Cerebellar nuclear complex (tissue), 1 donor: ENCODE data around the gene SNX21.
"Not testable (repeated sequence)": the region's sequence is repeated elsewhere in the genome, so short reads cannot be mapped to it uniquely, and the experiment has no call there.

Source experiments
- DNase-seq, 2 experiments: peaks; one replicate each; lab custom pipeline; 2025; lab: John Stamatoyannopoulos, UW

Gene SNX21

DNA sequence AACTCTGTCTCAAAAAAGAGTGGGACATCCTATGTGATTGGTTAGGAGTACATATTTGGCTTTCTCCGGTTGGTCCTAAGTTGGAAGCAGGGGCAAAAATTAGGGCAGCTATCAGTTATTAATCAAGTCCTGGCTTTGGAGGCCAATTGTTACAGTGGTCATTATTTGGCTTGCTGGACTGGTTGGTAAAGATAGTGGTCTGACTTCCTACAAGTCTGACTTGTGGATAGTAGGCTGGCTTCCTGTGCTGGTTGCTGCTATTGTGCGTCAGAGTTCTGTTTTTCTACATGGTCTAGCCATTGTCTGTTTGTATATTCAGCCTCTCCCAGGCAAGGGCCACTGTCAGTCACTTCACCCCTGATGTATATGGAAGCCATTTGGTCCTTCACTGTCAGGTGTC is 16.6 kb downstream of the SNX21 start:
- DNase-seq = no peak

DNA sequence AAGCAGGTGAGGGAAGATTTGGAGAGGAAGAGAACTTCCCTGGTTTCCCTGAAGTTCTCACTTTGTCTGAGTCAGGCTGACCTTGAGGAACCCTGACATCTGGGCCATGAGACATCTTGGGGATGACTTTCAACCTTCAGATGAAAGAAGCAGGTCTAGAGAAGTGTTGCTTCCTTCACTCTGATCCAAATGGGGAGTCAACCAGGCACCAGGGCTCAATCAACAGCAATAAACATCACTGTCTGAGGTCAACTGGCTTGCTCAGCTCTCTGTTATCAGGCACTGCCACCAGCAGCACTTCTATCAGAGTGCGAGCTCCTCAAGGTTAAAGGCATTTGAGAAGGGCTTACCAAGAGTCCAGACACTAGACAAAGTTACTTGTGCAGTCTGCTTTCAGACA is 17.3 kb downstream of the SNX21 start:
- DNase-seq = no peak

DNA sequence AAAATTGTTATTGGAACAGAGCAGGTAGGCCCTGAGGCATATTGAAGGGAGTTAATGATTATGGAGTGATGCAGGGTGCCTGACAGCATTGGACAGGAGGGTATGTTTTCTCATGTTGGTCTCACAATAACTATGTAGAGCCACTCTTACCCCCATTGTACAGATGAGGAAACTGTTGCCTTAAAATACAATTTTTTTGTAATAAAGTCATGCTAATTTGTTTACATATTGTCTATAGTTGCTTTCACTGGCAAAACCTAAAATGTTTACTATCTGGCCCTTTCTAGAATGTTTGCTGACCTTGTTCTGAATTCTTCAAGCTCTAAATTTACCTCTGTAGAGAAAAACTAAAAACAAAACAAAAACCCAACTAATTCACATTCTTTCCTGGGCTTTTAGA is 17.9 kb downstream of the SNX21 start:
- DNase-seq = no peak

DNA sequence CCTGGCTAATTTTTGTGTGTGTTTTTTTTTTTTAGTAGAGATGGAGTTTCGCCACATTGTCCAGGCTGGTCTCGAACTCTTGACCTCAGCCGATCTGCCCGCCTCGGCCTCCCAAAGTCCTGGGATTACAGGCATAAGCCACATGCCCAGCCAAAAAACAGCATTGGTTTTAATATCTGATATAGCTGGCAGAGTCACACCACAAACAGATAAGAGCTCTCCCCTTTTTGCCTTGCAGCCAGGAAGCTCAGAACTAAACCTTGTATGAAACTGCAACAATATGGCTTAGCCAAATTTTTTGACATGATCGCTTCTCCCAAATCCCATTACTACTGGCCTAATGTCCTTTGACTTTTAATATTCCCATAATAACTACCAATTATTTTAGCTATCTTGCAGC is 18.7 kb downstream of the SNX21 start:
- no peak for DNase-seq

DNA sequence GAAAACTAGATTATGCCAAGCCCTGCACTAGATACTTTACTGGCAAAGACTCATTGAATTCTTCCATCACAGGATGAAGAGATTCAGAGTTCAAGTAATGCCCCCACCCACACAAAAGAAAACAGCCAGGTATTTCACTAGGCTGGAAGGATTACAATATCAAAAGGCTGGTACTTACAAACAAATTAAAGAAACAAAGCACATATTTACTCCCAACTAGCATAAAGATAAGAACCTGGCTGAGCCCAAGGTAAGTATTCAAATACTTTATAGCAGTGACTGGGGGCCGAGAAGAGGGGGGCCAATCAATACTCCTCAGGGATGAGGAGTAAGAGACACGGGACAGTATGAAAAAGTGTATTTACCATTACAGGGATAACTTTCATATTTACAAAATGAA is 19.9 kb downstream of the SNX21 start:
- no peak for DNase-seq

DNA sequence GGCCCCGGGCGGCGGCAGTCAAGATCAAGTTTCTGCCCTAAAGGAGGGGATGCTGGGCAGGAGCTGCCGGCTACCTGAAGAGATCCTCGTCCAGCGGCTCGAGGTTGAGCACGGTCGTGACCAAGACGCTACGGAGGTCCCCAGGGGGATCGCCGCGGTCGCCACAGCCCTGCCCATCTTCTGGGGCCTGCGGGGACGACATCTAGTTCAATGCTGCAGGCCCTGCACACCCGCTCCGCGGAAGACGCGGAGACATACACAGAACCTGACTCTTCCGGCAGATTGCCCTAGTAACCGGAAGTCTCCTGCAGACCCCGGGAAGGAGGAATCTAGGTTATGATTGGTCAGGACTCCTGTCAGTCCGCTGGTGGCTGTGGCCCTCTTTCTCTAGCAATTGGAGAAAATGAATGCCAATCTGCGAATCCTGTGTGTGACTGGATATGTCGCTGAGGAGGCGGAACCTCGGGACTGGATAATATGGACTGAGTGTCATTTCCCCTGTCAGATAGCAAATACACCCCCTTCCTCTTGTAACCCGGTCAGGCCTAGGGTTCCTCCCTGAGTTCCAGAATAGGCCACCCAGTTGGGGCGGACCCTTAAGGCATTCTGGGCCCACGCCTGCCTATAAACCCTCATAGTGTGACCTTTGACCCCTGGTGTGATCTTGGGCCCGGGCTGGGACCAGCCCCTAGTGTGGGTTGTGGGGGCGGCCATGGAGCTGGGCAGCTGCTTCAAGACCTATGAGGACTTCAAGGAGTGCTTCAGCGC is 23.7 kb downstream of the SNX21 start, which contains the start of the genes ACOT8 and ZSWIM3:
TSS of gene ACOT8 (minus strand) at position 279 of the 768 bp plus-strand sequence. CDS start at position 202, 77 bp downstream.
TSS of gene ZSWIM3 (plus strand) at position 501 of the 768 bp plus-strand sequence. CDS start at position 713, 212 bp downstream.
- peak; percentile 92 to 98 for DNase-seq

DNA sequence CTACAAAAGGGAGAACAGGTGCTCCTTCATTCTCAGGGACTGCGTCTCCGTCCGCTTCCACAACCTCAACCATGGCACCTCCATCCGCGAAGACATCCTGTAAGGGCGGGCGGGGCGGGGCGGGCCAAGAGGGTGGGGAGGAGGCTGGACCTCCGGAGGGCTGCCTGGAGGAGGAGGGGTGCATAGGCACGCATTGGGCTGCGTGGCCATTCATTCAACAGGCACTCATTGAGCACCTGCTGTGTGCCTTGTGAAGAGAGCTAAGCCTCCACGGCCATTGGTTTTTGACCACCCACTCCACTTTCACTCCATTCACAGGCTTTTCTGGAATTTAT is 24.2 kb downstream of the SNX21 start:
- DNase-seq = no peak

DNA sequence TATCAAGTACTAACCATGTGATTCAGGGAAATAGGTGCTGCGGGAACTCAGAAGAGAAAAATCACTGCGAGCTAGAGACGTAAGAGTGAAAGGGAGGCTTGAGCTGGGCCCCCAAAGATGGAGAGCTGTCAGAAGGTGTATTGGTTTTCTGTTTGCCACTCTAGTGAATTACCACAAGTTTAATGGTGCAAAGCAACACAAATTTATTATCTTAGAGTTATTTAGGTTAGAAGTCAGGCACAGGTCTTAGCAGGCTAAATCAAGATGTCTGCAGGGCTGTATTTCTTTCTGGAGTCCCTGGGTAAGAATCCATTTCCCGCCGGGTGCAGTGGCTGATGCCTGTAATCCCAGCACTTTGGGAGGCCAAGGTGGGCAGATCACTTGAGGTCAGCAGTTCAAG is 26.3 kb downstream of the SNX21 start:
- DNase-seq = no peak

DNA sequence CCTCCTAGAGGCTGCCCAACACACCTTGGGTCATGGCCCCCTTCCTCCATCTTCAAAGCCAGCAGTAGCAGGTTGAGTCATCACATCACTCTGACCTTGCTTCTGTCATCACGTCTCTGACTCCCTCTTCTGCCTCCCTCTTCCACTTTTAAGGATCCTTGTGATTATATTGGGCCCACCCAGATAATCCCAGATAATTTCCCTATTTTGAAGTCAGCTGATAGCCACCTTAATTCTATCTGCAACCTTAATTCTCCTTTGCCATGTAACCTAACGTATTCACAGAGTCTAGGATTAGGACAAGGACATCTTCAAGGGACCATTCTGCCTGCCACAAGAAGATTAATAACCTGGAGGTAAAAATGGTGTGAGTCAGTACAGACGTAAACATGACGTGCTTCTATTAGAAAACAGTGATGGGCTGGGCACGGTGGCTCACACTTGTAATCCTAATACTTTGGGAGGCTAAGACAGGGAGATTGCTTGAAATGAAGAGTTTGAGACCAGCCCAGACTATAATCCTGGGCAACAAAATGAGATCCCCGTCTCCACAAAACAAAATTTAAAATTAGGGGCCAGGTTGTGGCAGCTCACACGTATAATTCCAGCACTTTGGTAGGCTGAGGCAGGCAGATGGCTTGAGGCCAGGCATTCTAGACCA is 27.1 kb downstream of the SNX21 start:
- no peak for DNase-seq

DNA sequence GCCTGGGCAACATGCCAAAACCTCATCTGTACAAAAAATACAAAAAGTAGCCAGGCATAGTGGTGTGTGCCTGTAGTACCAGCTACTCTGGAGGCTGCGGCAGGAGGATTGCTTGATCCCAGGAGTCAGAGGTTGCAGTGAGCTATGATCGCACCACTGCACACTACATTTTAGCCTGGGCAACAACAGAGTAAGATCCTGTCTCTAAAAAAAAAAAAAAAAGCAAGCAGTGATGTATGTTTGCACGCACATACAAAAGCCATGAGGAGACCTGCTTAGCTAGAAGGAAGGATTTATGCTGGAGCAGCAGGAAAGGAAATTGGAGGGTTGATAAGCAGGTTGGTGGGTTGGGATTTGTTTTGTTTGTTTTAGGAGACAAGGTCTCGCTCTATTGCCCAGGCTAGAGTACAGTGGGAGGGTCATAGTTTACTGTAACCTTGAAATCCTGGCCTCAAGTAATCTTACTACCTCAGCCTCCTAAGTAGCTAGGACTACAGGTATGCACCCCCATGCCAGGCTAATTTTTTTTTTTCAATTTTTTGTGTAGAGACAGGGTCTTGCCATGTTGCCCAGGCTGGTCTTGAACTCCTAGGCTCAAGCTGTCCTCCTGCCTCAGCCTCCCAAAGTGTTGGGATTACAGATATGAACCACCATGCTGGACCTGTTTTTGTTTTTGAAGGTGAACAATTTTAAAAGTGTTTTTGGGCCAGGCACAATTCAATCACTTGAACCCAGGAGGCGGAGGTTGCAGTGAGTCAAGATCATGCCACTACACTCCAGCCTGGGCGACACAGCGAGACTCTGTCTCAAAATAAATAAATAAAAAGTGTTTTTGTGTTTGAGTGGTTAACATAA is 27.8 kb downstream of the SNX21 start:
- DNase-seq = no peak

DNA sequence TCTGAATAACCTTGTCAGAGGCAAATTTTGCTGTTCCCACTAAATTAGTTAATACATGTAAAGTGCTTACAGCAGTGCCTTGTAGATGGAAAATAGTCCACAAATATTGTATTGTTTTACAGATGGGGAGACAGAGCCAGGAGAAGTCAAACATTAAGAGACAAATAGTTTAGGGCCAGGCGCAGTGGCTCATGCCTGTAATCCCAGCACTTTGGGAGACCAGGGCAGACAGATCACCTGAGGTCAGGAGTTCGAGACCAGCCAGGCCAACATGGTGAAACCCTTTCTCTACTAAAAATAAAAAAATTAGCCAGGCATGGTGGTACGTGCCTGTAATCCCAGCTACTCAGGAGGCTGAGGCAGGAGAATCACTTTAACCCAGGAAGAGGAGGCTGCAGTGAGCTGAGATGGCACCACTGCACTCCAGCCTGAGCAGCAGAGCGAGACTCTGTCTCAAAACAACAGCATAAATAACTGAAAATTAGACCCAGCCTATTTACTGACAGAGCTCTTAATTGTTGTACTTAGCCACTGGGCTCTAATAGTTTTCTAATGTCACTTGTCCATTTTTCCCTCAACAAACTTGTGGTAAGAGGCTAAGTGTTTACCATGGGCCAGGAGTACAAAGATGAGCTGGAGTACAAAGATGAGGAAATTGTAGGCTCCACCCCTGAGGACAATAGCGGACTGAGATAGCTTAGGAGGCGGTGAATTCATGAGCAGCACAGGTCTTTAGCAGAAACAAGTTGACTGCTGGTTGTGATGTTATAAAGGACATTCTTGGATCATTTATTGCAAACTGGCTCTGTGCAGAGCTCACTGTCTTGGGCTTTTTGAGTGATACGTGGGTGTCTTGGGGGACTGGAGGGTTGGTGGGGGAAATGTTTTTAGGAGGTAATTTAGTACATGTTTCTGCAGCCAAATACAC is 30.2 kb downstream of the SNX21 start:
- no peak for DNase-seq

DNA sequence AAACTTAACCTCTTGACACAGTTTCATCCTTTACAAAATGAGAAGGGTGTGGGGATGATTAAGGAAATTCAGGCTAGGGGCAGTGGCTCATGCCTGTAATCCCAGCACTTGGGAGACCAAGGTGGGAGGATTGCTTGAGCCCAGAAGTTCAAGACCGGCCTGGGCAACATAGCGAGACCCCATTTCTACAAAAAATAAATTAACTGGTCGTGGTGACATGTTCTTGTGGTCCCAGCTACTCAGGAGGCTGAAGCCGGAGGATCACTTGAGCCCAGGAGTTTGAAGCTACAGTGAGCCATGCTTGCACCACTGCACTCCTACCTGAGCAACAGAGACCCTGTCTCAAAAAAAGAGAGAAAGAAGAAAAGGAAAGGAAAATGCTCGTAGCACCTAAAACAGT is 32.9 kb downstream of the SNX21 start:
- DNase-seq = no peak

DNA sequence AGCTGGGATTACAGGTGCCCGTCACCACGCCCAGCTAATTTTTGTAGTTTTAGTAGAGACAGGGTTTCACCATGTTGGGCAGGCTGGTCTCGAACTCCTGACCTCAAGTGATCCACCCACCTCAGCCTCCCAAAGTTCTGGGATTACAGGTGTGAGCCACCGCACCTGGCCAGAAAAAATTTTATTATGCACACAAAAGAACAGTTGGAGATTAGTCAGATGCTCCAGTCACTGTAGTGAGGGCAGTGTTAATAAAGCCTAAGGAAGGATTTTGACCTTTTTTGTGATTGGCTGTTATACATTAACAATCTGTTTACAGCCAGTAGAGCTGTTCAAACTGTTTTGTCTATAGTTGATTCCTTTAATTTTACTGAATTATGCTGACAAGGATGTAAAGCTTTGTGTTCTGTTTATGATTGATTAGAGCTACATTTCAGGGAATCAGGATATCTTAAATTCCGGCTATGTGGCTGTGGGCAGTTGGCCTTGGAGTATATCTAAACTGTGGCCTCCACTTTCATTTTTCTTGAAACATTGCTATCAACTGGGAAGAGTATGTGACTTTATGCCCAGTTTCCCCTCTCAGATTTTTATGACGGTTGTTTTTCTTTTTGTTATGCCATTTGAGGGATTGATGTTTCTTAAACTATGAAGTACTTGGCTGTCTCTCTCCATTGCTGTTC is 33.7 kb downstream of the SNX21 start:
- DNase-seq = no peak

DNA sequence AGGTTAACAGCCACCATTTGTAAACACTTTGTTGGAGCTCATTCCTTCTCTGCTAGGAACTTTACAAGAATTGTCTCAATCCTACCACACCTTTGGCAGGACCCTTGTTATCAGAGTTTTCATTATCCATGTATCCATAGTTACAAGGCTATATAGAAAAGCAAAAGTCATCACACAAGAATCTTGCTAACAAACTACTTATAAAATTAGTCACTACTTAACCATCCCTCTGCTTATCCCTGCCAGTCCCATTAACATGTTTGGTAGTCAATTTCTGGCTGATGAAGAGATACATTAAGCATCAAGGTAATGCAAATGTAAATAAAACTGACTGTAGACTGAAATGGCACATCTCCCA is 34.2 kb downstream of the SNX21 start:
- no peak for DNase-seq

DNA sequence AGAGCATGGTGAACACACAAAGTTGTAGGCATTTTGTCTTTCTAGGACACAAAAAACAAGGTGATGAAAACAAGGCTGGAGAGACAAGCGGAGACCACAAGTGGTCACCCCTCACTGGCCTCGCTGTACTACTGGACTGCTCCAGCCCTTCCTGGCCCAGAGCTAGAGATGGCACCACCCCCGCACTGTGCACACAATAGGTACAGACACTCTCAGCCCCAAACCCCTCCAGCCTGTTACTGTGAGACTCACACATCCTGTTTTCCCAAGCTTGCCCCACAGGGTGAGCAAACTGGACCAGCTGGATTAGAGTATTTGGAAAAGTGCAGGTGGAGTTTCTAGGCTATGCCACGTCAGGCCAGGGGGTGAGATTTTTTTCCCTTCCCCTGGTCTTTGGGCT is 39.0 kb downstream of the SNX21 start:
- no peak for DNase-seq

DNA sequence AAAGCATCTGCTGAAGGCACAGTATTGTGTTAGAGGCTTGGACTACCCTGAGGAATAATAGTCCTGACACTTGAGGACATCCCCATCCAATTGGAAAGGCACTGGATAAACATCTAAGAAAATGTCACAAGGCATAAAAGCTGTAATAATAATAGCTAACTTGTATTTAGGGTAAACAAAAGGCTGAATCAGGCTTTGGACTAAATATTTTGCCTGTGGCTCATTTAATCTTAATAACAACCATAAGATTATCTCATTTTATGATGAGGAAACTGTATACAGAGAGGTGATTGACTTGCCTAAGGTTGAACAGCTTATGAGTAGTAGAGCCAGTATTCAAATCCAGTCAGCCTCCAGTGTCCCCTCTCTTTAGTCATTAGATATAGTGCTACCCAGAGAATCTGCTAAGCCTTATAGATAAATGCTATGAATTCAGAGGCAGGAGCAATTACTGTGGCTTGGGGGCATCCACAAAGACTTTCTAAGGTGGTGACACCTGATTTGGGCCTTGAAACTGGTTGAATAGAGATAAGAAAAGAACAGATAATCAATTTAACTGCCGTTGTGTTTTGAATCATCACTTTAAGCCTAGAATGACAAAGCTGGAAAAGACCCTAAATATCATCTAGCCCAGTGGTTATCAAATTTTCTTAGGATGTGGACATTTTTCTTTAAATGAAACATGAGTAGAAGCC is 40.0 kb downstream of the SNX21 start:
- DNase-seq = no peak

DNA sequence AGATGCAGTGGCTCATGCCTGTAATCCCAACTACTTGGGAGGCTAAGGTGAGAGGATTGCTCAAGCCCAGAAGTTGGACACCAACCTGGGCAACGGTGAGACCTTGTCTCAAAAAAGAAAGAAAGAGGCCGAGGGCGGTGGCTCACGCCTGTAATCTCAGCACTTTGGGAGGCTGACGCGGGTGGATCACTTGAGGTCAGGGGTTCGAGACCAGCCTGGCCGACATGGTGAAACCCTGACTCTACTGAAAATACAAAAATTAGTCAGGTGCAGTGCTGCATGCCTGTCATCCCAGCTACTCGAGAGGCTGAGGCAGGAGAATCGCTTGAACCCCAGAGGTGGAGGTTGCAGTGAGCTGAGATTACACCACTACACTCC is 40.5 kb downstream of the SNX21 start:
- not testable (repeated sequence) for DNase-seq

DNA sequence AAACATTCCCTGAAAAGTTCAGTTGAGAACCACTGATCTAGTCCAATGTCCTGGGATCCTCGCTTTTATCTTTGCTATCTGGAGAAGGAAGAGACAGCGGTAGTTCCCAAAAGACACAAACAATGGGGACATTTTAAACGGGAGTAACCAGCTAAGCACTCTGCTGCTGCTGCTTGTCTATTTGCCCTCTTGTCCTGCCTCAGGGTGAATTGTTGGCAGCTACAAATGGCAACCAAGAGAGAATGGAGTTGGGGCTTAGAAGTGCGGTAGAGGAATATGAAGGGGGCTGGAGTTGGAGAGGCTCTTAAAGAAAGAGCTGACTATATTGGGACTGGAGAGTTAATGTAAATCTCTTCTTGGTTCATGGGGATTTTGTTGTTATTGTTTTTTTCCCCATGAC is 41.0 kb downstream of the SNX21 start:
- DNase-seq = no peak

DNA sequence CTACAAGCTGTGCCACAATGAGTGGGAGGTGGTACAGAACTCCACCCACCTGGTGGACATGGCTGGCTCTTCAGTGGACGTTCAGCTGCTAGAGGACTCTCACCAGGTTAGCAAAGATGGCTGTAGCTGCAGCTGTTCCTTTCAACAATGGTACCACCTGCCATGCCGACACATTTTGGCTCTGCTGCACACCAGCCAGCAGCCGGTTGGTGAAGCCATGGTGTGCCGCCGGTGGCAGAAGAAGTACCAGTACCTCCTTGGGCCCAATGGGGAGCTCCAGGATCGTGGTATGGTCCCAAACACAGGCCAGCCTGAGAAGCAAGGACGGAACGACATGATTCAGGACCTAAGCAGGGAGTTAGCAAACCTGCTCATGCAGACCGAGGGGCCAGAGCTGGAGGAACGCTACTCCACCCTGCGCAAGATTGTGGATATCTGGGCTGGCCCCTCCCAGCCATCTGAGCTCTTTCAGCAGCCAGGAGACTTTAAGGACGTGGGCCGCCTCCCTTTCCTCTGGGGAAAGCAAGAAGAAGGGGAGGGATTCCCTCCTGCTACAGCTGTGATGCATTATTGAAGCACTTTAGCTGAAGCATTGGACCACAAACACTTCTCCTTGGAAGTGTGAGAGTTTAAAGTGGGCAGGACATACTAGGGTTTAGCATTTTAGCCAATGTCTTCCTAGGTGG is 44.6 kb downstream of the SNX21 start:
- no peak for DNase-seq
